B cell (primary cell): ENCODE data around the gene MPST. TPM values are rescaled to one million over a fixed set of nuclear protein-coding genes. Genes with fewer than 3 reads are reported as not detected.

Experiments
- ATAC-seq: fragments of 200-7000 bp; cut with Tn5 transposase; one replicate; pipeline ENCODE4 v1.10.0; 2021; ENCODE audit warnings: low read depth, mild to moderate bottlenecking, moderate number of reproducible peaks, moderate library complexity
- CTCF ChIA-PET: fragments of 350-600 bp; sonication (Branson Sonifier 250); formaldehyde crosslinking; loops from one replicate; lab custom pipeline; 2021; ENCODE audit warnings: antibody characterized with exemption, inconsistent platforms; lab: Charles Lee
- POLR2A ChIA-PET: fragments of 350-600 bp; sonication (Branson Sonifier 250); formaldehyde crosslinking; loops from one replicate; lab custom pipeline; 2021; ENCODE audit warnings: antibody characterized with exemption; lab: Charles Lee
- DNase-seq: peaks from one replicate; pipeline ENCODE4 v3.0.0; 2013
- H2AFZ ChIP-seq: 2 replicates; pipeline ENCODE4 v1.6.1; 2012; ENCODE audit warnings: mild to moderate bottlenecking, low read depth, low read length; ENCODE audit not compliant: insufficient read depth, poor library complexity, severe bottlenecking
- H3K27ac ChIP-seq, 2 donors: 1 replicate in 1 of 2; 2 replicates in 1 of 2; pipeline ENCODE4 v1.5.1; 2012 to 2013; ENCODE audit warnings: low read length in 2 of 2, mild to moderate bottlenecking in 2 of 2, moderate library complexity in 1 of 2
- H3K27me3 ChIP-seq, 4 experiments: fragments of 200-600 bp in 1 of 4; sonication (generic) in 1 of 4; replicated peaks in 1 of 4; 1 replicate in 2 of 4; 2 replicates in 2 of 4; pipeline versions ENCODE4 v1.6.1 to v1.7.0; 2013 to 2016; ENCODE audit warnings: low read length in 3 of 4, mild to moderate bottlenecking in 2 of 4, mixed read lengths in 1 of 4, moderate library complexity in 1 of 4; ENCODE audit not compliant: insufficient read depth in 4 of 4, control insufficient read depth in 3 of 4; ENCODE audit errors: control extremely low read depth in 1 of 4
- H3K36me3 ChIP-seq, 2 experiments: replicated peaks in 1 of 2; 1 replicate in 1 of 2; 2 replicates in 1 of 2; pipeline versions ENCODE4 v1.6.1 to v1.7.1; 2013; ENCODE audit warnings: low read length in 1 of 2; ENCODE audit not compliant: insufficient read depth in 2 of 2, control insufficient read depth in 1 of 2; ENCODE audit errors: control extremely low read depth in 1 of 2, extremely low read depth in 1 of 2
- H3K4me1 ChIP-seq, 2 donors: fragments of 200-600 bp in 1 of 2; sonication (generic) in 1 of 2; 1 replicate in 1 of 2; 2 replicates in 1 of 2; pipeline versions ENCODE4 v1.5.1 to v1.6.1; 2013 to 2017; ENCODE audit warnings: low read length in 2 of 2; ENCODE audit not compliant: control insufficient read depth in 2 of 2, insufficient read depth in 2 of 2
- H3K4me2 ChIP-seq: replicated peaks from 2 replicates; pipeline ENCODE3; 2012; ENCODE audit warnings: mild to moderate bottlenecking, low read depth, low read length; ENCODE audit not compliant: poor library complexity, severe bottlenecking
- H3K4me3 ChIP-seq, 5 experiments: fragments of 200-600 bp in 1 of 5; sonication (generic) in 1 of 5; 1 replicate in 3 of 5; 2 replicates in 2 of 5; pipeline versions ENCODE4 v1.5.1 to v1.7.0; 2011 to 2016; ENCODE audit warnings: low read length in 4 of 5, mild to moderate bottlenecking in 4 of 5, low read depth in 2 of 5, control low read depth in 1 of 5, moderate library complexity in 1 of 5; ENCODE audit not compliant: insufficient read depth in 1 of 5; ENCODE audit errors: control extremely low read depth in 1 of 5, extremely low read depth in 1 of 5
- H3K79me2 ChIP-seq: fragments of 200-600 bp; sonication (generic); one replicate; pipeline ENCODE4 v1.6.0; 2016; ENCODE audit warnings: low read length; ENCODE audit not compliant: control insufficient read depth, insufficient read depth
- H3K9ac ChIP-seq: fragments of 200-600 bp; sonication (generic); 2 replicates; pipeline ENCODE4 v1.6.1; 2017; ENCODE audit warnings: mild to moderate bottlenecking, low read length, moderate library complexity
- H3K9me3 ChIP-seq, 3 donors: one replicate each; pipeline versions ENCODE4 v1.6.1 to v1.7.1; 2013; ENCODE audit warnings: low read length in 2 of 3; ENCODE audit not compliant: control insufficient read depth in 2 of 3, insufficient read depth in 1 of 3; ENCODE audit errors: control extremely low read depth in 1 of 3
- H4K20me1 ChIP-seq: 2 replicates; pipeline ENCODE4 v1.6.0; 2012; ENCODE audit warnings: mild to moderate bottlenecking, low read length; ENCODE audit not compliant: insufficient read depth, control insufficient read depth, poor library complexity, severe bottlenecking
- H3K27ac Mint-ChIP-seq: one replicate; pipeline ENCODE4 v1.8.0; 2021; ENCODE audit warnings: mixed read lengths
- H3K27me3 Mint-ChIP-seq: one replicate; pipeline ENCODE4 v1.8.0; 2021; ENCODE audit warnings: mixed read lengths
- H3K4me1 Mint-ChIP-seq: one replicate; pipeline ENCODE4 v1.8.0; 2021; ENCODE audit warnings: mixed read lengths
- H3K4me3 Mint-ChIP-seq: one replicate; pipeline ENCODE4 v1.8.0; 2021; ENCODE audit warnings: mixed read lengths
- H3K9me3 Mint-ChIP-seq: one replicate; pipeline ENCODE4 v1.8.0; 2022; ENCODE audit warnings: mixed read lengths; ENCODE audit not compliant: insufficient read depth
- CTCF ChIP-seq: fragments of 200-600 bp; IDR thresholded peaks from one replicate; pipeline ENCODE4 v1.8.0; 2022; ENCODE audit warnings: antibody characterized with exemption, mild to moderate bottlenecking
- EZH2 ChIP-seq: IDR thresholded peaks from 2 replicates; pipeline ENCODE4 v1.6.1; 2012; ENCODE audit warnings: borderline replicate concordance, low read depth, mild to moderate bottlenecking, moderate library complexity, low read length; ENCODE audit not compliant: insufficient read depth, poor library complexity, severe bottlenecking
- WGBS: methylation state at CpG from one replicate; pipeline ENCODE4 v1.1.5; 2013; ENCODE audit warnings: missing lambda C conversion rate; ENCODE audit not compliant: insufficient coverage; 5-methylcytosine and 5-hydroxymethylcytosine counted together
- intact Hi-C: fragments of 100-400 bp; cut with micrococcal nuclease; formaldehyde crosslinking; loops from one replicate; pipeline ENCODE4 v1.10.0; 2022
- polyA plus RNA-seq: library from polyadenylated mRNA; depleted of rRNA; stranded (reverse); fragments of >200 nt; gene quantifications from 2 replicates; pipeline ENCODE4 v1.2.3, GENCODE V29; 2012
- total RNA-seq, 2 donors: library from RNA; stranded (reverse); fragments of 120-200 nt in 1 of 2; gene quantifications; 1 replicate in 1 of 2; 2 replicates in 1 of 2; pipeline versions ENCODE4 v1.2.3 to v1.2.4, GENCODE V29; 2013 to 2022

MPST gene
- total and polyA plus RNA-seq, 2 donors (not counting 1 experiment from before 2014, with no cell fraction given) = 11.2 to 17.7 TPM

- Histone ChIP-seq H3K27ac (no peak overlapping the region), H3K9me3 (peaks cover 0 to 5% (median 4%) of the 10 kb centered on the region in 3 donors), H4K20me1 (no peaks in the 10 kb centered on the region), H3K9ac (no peak overlapping the region), H2AFZ (no peak overlapping the region), H3K4me2 (no peak overlapping the region), H3K27me3 (peaks cover 0 to 13% (median 6%) of the 10 kb centered on the region in 4 experiments), H3K4me1 (no peaks in the 10 kb centered on the region), H3K79me2 (no peaks in the 10 kb centered on the region), H3K4me3 (no peak overlapping the region), H3K36me3 (no peaks in the 10 kb centered on the region)
- WGBS = 94% methylated on average over 12 of the region's 12 CpGs
- no peak for TF ChIP-seq EZH2
- TF ChIP-seq CTCF = no peak
- no peaks in the 10 kb centered on the region for H3K9me3 Mint-ChIP-seq
- peaks cover 38% of the 10 kb centered on the region for H3K27me3 Mint-ChIP-seq
- no peaks in the 10 kb centered on the region for H3K4me1 Mint-ChIP-seq
- ATAC-seq (no peak), DNase-seq (no peak)
- ChIA-PET POLR2A (no interaction called here), CTCF (no interaction called here)
- H3K4me3 Mint-ChIP-seq = no peak overlapping the region
- H3K27ac Mint-ChIP-seq = no peak overlapping the region
- intact Hi-C loops = no loop called here
Measured at GRCh38 chr22:37001826-37002225, 17.7 kb upstream of the MPST start.

- no peak for DNase-seq
- no peaks in the 10 kb centered on the region for H3K4me1 Mint-ChIP-seq
- CTCF ChIA-PET = no interaction called here
- no peak overlapping the region for H3K9ac ChIP-seq
- H3K79me2 ChIP-seq = no peaks in the 10 kb centered on the region
- TF ChIP-seq CTCF (no peak), EZH2 (no peak)
- peaks cover 35% of the 10 kb centered on the region for H3K27me3 Mint-ChIP-seq
- no peaks in the 10 kb centered on the region for H3K9me3 Mint-ChIP-seq
- intact Hi-C loops = no loop called here
- peaks cover 0 to 16% (median 7%) of the 10 kb centered on the region in 4 experiments for H3K27me3 ChIP-seq
- no peak overlapping the region for H3K4me3 Mint-ChIP-seq
- H3K36me3 ChIP-seq = no peaks in the 10 kb centered on the region
- H2AFZ ChIP-seq = no peak overlapping the region
- H3K4me3 ChIP-seq = no peak overlapping the region
- no peaks in the 10 kb centered on the region for H3K4me1 ChIP-seq
- POLR2A ChIA-PET = no interaction called here
- WGBS = 82% methylated on average over 2 of the region's 7 CpGs
- ATAC-seq = no peak
- no peaks in the 10 kb centered on the region for H4K20me1 ChIP-seq
- H3K27ac Mint-ChIP-seq = no peak overlapping the region
- H3K9me3 ChIP-seq = peaks cover 0 to 5% (median 4%) of the 10 kb centered on the region in 3 donors
- no peak overlapping the region for H3K4me2 ChIP-seq
- no peak overlapping the region for H3K27ac ChIP-seq
Measured at GRCh38 chr22:37002633-37003032, 16.9 kb upstream of the MPST start.
